GM12892 (cell line): ENCODE results near the gene SPRYD3.

Source experiments
- POLR2A ChIP-seq: IDR thresholded peaks from 2 replicates; pipeline ENCODE4 v1.6.1; 2011; ENCODE audit warnings: low read depth, low read length, control low read depth
- POLR2AphosphoS5 ChIP-seq: IDR thresholded peaks from 2 replicates; pipeline ENCODE4 v1.6.1; 2011; ENCODE audit warnings: low read depth, low read length, control low read depth
- TAF1 ChIP-seq: IDR thresholded peaks from 2 replicates; pipeline ENCODE4 v1.6.1; 2011; ENCODE audit warnings: low read depth, mild to moderate bottlenecking, control low read depth, low read length, borderline replicate concordance

GRCh38 chr12:53048780-53049401 is 30.3 kb downstream of the SPRYD3 start:
- TF ChIP-seq POLR2AphosphoS5, result no peak
- TF ChIP-seq TAF1, result no peak
- TF ChIP-seq POLR2A, result no peak
